AG09319 (cell line): ENCODE data around the gene RSPH3.

Experiments used
- DNase-seq: peaks from one replicate; pipeline ENCODE4 v3.0.0-alpha.2; 2010; ENCODE audit warnings: low read depth; ENCODE audit errors: extremely low read depth
- CTCF ChIP-seq: IDR thresholded peaks from 2 replicates; pipeline ENCODE4 v1.5.1; 2011; ENCODE audit warnings: low read depth, mild to moderate bottlenecking, inconsistent platforms, low read length, moderate library complexity

The RSPH3 gene

GRCh38 chr6:158988477-158988876, 11.5 kb downstream of the RSPH3 start:
- no peak for TF ChIP-seq CTCF

GRCh38 chr6:158987657-158988056, 12.3 kb downstream of the RSPH3 start:
- DNase-seq, result no peak
- no peak for TF ChIP-seq CTCF

More at GRCh38 chr6:158988477-158988876, 11.5 kb downstream of the RSPH3 start:
- no peak for DNase-seq

GRCh38 chr6:158978757-158979156, 21.2 kb downstream of the RSPH3 start:
- peak; percentile 20 for DNase-seq
- TF ChIP-seq CTCF, result no peak

- TF ChIP-seq CTCF, result no peak
- no peak for DNase-seq
These were observed 22.6 kb downstream of the RSPH3 start for GRCh38 chr6:158977382-158977781.

GRCh38 chr6:158972241-158973233, 27.5 kb downstream of the RSPH3 start:
- peak; percentile 18 for DNase-seq
- peak; percentile 27 for TF ChIP-seq CTCF

GRCh38 chr6:158970640-158971275, 29.2 kb downstream of the RSPH3 start:
- no peak for DNase-seq

More at GRCh38 chr6:158970640-158971275, 29.2 kb downstream of the RSPH3 start:
- TF ChIP-seq CTCF, result no peak
